Smooth muscle cell (in vitro differentiated cells): Measurements from ENCODE around the gene ZFP36. TPM values are rescaled to one million over a fixed set of nuclear protein-coding genes. Genes with fewer than 3 reads are reported as not detected.
A peak's percentile ranks its signal among the peaks of the same experiment; 100 is the strongest.

ENCODE experiments used
- DNase-seq: peaks from one replicate; lab custom pipeline; 2025; ENCODE audit not compliant: unreplicated experiment; lab: John Stamatoyannopoulos, UW
- H2AFZ ChIP-seq: fragments of 200-600 bp; sonication (generic); 2 replicates; pipeline ENCODE4 v1.6.0; 2016; ENCODE audit warnings: antibody characterized with exemption, low read depth, mild to moderate bottlenecking
- H3F3A ChIP-seq: fragments of 200-600 bp; sonication (generic); 2 replicates; pipeline ENCODE4 v1.6.0; 2017; ENCODE audit warnings: antibody characterized with exemption, low read depth
- H3K27ac ChIP-seq: fragments of 200-600 bp; sonication (generic); 2 replicates; pipeline ENCODE4 v1.5.1; 2016; ENCODE audit warnings: low read depth, mild to moderate bottlenecking
- H3K27me3 ChIP-seq: fragments of 200-600 bp; sonication (generic); 2 replicates; pipeline ENCODE4 v1.6.1; 2016; ENCODE audit warnings: low read depth, mild to moderate bottlenecking
- H3K36me3 ChIP-seq: fragments of 200-600 bp; sonication (generic); 2 replicates; pipeline ENCODE4 v1.5.1; 2016; ENCODE audit warnings: low read depth
- H3K4me1 ChIP-seq: fragments of 200-600 bp; sonication (generic); 2 replicates; pipeline ENCODE4 v1.5.1; 2016; ENCODE audit warnings: low read depth
- H3K4me2 ChIP-seq: fragments of 200-600 bp; sonication (generic); 2 replicates; pipeline ENCODE4 v1.6.0; 2016; ENCODE audit warnings: mild to moderate bottlenecking
- H3K4me3 ChIP-seq: fragments of 200-600 bp; sonication (generic); 2 replicates; pipeline ENCODE4 v1.5.1; 2016; ENCODE audit warnings: mild to moderate bottlenecking
- H3K79me2 ChIP-seq: fragments of 200-600 bp; sonication (generic); 2 replicates; pipeline ENCODE4 v1.6.0; 2016; ENCODE audit warnings: low read depth, mild to moderate bottlenecking
- H3K9ac ChIP-seq: fragments of 200-600 bp; sonication (generic); 2 replicates; pipeline ENCODE4 v1.6.0; 2016; ENCODE audit warnings: low read depth
- H3K9me3 ChIP-seq: fragments of 200-600 bp; sonication (generic); replicated peaks from 2 replicates; pipeline ENCODE4 v1.5.1; 2016; ENCODE audit warnings: low read depth
- H4K20me1 ChIP-seq: fragments of 200-600 bp; sonication (generic); 2 replicates; pipeline ENCODE4 v1.6.0; 2016; ENCODE audit warnings: low read depth
- WGBS: methylation state at CpG from one replicate; pipeline ENCODE4 v1.1.7; 2016; ENCODE audit warnings: low lambda C conversion rate; 5-methylcytosine and 5-hydroxymethylcytosine counted together
- polyA plus RNA-seq: library from polyadenylated mRNA; unstranded; fragments of >200 nt; fragmentation: Nextera tagmentation; extraction: Ambion mirVana; gene quantifications from 2 replicates; pipeline ENCODE4 v1.2.1, GENCODE V29; 2016
- total RNA-seq: library from RNA; depleted of rRNA; stranded (reverse); fragments of >200 nt; gene quantifications from 2 replicates; pipeline ENCODE4 v1.2.3, GENCODE V29; 2014
- TF ChIP-seq, protein P1 (sequence below): fragments of 200-600 bp; sonication (generic); IDR thresholded peaks from 2 replicates; pipeline ENCODE4 v1.5.1; 2017; ENCODE audit warnings: borderline replicate concordance, mild to moderate bottlenecking, antibody characterized with exemption; ENCODE audit not compliant: insufficient read depth, poor library complexity, severe bottlenecking

Gene ZFP36
- total and polyA plus RNA-seq, 2 experiments from 2014 or later: 44.7 to 281 TPM

DNA sequence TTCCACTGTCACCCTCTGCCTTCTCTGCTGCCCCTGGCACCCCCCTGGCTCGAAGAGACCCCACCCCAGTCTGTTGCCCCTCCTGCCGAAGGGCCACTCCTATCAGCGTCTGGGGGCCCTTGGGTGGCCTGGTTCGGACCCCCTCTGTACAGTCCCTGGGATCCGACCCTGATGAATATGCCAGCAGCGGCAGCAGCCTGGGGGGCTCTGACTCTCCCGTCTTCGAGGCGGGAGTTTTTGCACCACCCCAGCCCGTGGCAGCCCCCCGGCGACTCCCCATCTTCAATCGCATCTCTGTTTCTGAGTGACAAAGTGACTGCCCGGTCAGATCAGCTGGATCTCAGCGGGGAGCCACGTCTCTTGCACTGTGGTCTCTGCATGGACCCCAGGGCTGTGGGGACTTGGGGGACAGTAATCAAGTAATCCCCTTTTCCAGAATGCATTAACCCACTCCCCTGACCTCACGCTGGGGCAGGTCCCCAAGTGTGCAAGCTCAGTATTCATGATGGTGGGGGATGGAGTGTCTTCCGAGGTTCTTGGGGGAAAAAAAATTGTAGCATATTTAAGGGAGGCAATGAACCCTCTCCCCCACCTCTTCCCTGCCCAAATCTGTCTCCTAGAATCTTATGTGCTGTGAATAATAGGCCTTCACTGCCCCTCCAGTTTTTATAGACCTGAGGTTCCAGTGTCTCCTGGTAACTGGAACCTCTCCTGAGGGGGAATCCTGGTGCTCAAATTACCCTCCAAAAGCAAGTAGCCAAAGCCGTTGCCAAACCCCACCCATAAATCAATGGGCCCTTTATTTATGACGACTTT, 2.0 kb downstream of the ZFP36 start:
- peaks cover 17% of the 10 kb centered on the region for H3K4me1 ChIP-seq
- peak overlapping the region; percentile 92 for H3K9ac ChIP-seq
- H3K9me3 ChIP-seq: no peaks in the 10 kb centered on the region
- H3K4me2 ChIP-seq: peak overlapping the region; percentile 94
- WGBS: 69% methylated on average over 17 of the region's 20 CpGs
- H3K36me3 ChIP-seq: no peaks in the 10 kb centered on the region
- TF ChIP-seq, protein P1, sequence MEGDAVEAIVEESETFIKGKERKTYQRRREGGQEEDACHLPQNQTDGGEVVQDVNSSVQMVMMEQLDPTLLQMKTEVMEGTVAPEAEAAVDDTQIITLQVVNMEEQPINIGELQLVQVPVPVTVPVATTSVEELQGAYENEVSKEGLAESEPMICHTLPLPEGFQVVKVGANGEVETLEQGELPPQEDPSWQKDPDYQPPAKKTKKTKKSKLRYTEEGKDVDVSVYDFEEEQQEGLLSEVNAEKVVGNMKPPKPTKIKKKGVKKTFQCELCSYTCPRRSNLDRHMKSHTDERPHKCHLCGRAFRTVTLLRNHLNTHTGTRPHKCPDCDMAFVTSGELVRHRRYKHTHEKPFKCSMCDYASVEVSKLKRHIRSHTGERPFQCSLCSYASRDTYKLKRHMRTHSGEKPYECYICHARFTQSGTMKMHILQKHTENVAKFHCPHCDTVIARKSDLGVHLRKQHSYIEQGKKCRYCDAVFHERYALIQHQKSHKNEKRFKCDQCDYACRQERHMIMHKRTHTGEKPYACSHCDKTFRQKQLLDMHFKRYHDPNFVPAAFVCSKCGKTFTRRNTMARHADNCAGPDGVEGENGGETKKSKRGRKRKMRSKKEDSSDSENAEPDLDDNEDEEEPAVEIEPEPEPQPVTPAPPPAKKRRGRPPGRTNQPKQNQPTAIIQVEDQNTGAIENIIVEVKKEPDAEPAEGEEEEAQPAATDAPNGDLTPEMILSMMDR: no peak
- peak overlapping the region; percentile 95 for H3K27ac ChIP-seq
- H3K27me3 ChIP-seq: no peaks in the 10 kb centered on the region
- no peak for DNase-seq
- peak overlapping the region; percentile 96 for H3K4me3 ChIP-seq
- H3K79me2 ChIP-seq: peaks cover 33% of the 10 kb centered on the region
- H4K20me1 ChIP-seq: peaks cover 23% of the 10 kb centered on the region
- H3F3A ChIP-seq: peaks cover 30% of the 10 kb centered on the region
- H2AFZ ChIP-seq: no peak overlapping the region

GRCh38 chr19:39409208-39410016, 2.8 kb downstream of the ZFP36 start:
- Histone ChIP-seq H3K36me3 (no peaks in the 10 kb centered on the region), H3K4me2 (peak overlapping the region; percentile 94), H3K27me3 (no peaks in the 10 kb centered on the region), H3K9ac (peak overlapping the region; percentile 92), H3K9me3 (no peaks in the 10 kb centered on the region), H3K4me1 (peaks cover 13% of the 10 kb centered on the region), H3K4me3 (peak overlapping the region; percentile 96), H3K79me2 (peaks cover 41% of the 10 kb centered on the region), H2AFZ (no peak overlapping the region), H3F3A (peaks cover 25% of the 10 kb centered on the region), H3K27ac (peak overlapping the region; percentile 95), H4K20me1 (peaks cover 25% of the 10 kb centered on the region)
- TF ChIP-seq, protein P1: no peak
- 2% methylated on average over 37 of the region's 52 CpGs for WGBS
- no peak for DNase-seq

GRCh38 chr19:39410017-39410830, 3.6 kb downstream of the ZFP36 start:
- H2AFZ ChIP-seq: no peak overlapping the region
- peaks cover 49% of the 10 kb centered on the region for H3K79me2 ChIP-seq

More at GRCh38 chr19:39410017-39410830, 3.6 kb downstream of the ZFP36 start:
- peaks cover 34% of the 10 kb centered on the region for H4K20me1 ChIP-seq
- no peaks in the 10 kb centered on the region for H3K36me3 ChIP-seq
- peak overlapping the region; percentile 95 for H3K27ac ChIP-seq
- H3K4me2 ChIP-seq: peak overlapping the region; percentile 94
- peak overlapping the region; percentile 96 for H3K4me3 ChIP-seq
- 8% methylated on average over 13 of the region's 35 CpGs for WGBS
- H3K9me3 ChIP-seq: no peaks in the 10 kb centered on the region
- no peak for DNase-seq
- H3K9ac ChIP-seq: peak overlapping the region; percentile 92
- H3K27me3 ChIP-seq: no peaks in the 10 kb centered on the region
- peaks cover 24% of the 10 kb centered on the region for H3F3A ChIP-seq
- peaks cover 17% of the 10 kb centered on the region for H3K4me1 ChIP-seq
- TF ChIP-seq, protein P1: no peak
